Measurements from ENCODE around the gene ZNF800.
A peak's percentile ranks its signal among the peaks of the same experiment; 100 is the strongest.

Gene ZNF800

DNA sequence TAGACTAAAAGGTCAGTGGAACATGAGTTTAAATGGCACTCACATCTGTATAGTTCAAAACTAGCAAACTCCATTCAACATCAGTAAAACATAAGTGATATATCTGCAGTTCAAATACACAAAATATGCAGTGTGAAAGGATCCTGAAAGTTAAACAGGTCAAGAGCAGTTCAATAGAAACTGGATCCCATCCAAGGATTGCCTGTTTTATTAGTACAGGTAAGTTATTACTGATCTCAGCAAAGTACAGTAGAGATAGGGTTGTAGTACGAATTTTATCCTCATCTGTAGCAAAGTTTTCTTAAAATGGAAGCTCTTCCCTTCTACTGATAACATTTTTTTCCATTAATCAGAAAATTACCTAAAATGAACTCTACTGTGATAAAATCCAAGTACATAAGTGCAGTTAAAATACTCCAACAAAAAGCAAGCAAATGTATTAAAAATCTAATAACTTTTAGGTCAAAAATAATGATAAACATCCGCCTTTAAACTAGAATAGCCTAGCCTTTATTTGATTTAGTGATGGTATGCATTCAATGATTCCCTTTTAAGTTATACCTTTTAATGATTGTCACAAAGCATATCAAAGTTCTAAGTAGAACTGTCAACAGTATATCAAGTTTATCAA lies 2.2 kb downstream of the ZNF800 start:
- DNase-seq, result no peak

DNA sequence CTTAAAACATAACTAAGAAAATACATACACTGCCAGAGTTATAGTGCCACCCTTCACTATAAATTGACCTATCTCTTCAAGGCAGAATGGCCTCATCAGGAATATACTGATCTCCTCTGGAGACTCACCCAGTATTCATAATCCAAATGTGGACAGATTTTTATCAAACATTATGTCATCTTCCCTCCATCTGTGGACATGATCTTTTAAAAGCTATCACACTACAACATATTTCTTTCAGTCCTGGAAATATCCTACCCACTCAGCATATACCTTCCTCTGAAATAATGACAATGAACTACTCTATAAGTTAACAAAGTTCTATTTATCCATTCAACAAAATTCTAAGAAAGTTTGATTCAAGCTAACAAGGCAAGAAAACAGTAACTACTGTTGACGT lies 3.2 kb downstream of the ZNF800 start:
- no peak for DNase-seq

DNA sequence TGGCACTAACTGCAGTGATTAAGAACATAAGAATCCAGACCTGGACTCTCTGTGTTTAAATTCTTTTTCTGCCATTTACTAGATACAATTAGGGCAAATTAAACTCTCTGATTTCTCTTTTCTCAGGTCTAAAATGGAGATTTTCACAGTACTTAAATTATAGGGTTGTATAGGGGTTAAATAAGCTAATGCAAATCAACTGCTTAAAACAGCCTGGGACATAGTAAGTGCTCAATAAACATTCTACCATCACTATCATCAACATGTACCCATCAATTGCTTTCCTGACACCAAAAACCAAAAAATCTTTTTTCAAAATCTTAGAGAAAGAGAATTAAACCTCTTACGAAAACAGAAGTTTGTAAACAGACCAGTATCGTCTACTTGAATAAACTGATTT lies 4.5 kb downstream of the ZNF800 start:
- DNase-seq, result no peak

DNA sequence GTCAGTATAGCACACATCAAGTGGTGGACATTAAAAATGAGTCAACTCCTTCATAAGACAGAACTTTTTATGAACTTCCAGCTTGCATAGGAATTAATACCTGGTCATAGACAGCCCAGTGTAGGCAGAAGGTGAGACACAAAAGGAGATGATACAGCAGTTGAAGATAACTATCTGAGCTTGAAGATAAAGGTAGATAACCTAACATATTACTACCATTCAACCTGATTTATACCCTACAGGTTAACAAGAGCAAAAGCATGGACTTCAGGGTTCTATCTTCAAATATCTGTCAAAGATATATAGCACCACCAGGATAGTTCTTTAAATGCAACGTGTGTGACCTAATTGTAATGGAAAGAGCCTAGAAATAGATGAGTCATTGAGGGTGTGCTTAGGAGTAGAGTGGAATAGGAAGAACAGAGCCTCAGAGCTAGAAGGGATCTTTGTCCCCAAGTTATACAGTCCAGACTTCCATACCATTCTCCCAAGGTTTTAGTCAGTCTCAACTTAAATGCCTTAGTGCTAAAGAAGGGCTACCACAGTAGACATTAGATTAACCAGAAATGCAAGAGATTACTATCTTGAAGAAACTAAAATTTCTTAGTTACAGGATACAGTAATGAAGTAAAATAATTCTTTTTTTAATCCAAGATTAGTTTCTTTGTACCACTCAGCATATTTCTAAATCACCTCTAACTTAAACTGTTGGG lies 9.2 kb downstream of the ZNF800 start:
- no peak for DNase-seq

DNA sequence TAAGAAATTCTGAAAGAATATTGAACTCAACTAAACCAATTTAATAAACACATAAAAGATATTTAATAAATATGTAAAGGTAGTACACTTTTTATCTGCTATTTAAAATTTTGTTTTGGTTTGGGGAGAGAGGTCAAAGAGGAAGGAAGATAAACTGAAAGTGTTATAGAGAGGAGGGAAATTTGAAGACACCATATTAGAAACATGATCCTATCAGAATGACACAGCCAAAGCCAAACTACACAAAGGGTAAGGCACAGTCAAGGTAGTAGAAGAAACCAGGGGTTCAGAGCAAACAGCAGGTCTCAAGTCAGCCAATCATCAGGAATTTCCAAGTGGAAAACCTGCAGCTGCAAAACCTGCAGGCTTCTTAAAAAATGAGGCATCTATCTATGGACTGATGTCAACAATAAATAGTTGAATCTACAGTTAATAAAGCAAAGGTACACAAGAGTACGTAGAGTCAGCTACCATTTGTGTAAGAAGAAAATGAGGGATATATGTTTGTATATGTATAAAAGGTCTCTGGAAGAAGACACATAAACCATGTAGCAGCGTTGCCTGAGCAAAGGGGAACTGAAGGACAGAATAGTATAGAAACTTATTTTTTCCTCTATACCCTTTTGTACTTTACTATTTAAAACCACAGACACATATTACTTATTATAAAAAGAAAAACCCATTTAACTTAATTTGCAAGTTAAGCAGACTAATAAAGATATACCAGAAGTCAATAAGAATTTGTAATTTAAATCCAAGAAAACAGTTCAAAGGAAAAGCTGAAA lies 10.0 kb downstream of the ZNF800 start:
- no peak for DNase-seq

DNA sequence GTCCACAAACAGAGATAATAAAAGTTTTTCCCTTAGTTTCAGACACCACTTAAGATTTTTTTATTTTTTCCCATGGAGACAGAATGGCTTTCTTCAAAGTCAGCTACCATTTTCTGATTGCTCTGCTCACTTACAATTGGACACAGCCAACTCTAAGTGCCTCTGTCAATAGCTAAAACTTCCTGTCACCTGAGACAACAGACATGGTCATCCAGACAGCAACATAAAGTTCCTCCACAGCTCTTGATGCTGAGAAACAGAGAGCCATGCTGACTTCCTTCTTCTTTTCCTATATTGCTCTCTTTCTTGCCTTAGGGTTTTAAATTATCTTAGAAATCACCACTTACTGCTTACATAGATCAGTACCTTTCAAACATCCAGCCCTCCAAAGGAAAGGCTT lies 12.0 kb downstream of the ZNF800 start:
- no peak for DNase-seq

DNA sequence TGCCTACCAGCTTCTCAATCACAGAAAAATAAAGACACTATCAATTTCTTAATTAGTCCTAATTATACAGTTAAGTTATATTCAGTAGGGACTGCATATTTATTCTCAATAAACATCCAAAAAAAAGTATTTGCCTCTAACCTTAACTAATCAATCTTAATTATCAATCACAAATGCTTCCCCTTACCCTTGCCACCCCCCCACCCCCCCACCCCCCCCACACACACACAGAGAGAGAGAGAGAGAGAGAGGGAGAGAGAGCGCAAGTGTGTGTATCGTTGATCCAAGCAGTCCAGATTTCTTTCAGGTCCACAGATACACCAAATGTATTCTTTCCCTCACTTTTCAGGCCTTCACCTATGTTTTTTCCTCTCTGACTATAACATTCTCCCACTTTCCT lies 12.9 kb downstream of the ZNF800 start:
- no peak for DNase-seq

DNA sequence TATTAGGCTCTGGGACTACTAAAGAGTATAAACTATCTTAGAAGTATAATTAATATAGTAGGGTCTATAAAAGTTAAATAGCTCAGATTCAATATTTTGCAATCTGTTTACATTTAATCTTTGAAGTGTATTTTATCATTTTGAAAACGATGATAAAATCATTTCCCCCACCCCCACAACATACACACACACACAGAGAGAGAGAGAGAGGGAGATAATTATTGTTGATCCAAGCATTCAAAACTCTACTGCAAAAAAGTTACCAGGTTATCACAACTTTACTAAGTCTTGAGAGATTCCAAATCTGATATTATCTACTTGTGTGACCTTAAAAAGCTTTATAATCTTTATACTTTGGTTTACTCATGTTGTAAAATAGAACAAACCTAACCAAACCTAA lies 14.0 kb downstream of the ZNF800 start:
- DNase-seq, result no peak

DNA sequence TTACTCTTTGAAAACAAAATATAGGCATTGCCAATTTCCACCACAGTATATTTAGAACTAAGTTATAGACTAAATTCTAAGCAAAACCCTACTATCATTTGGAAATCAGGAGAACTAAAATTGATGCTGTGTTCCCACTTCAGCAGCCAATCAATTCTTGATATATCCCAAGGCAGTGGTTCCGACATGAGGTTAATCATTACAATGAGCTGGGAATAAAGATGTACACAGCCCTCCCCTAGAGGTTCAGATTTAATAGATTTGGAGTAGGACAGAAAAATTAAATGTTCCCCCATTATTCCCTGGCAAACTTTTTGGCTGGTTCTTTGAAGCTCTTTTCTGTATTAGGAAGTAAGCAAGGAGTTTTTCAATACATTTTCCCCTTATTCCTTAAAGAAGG lies 15.1 kb downstream of the ZNF800 start:
- DNase-seq, result no peak

DNA sequence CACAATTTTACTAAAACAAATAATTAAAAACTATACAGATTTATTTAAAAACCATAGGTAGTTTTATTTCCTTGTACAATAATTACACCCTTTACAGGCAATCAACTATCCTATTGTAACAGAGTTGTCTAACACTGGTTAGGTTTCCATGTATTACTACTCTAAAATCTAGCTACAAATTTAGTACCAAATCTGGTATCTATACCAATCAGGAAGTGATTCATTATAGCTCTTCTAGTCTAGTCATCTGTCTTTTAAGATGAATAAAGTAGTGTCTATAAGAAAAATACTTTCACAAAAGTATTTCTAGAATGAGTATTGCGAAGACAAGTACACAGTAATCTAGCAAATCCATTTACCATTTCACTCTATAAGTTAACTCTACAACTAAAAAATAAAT lies 16.9 kb downstream of the ZNF800 start:
- no peak for DNase-seq

DNA sequence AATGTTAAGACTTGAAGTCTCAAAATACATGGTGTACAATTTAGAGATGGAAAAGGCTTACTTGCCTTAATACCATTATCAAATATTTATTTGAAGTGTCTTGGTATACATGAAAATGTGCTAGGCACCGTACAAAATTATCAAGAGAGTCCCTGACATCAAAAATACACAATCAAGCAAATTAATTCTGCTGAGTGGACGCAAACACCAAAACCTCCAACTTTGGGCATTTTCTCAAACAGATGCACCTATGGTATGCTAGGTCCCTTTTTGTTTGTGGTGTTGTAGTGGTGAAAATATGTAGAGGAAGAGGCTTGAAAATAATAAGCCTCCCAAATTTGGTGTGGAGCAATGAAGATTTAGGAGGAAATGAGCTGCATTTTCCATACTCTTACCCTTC lies 24.8 kb downstream of the ZNF800 start:
- DNase-seq, result no peak

DNA sequence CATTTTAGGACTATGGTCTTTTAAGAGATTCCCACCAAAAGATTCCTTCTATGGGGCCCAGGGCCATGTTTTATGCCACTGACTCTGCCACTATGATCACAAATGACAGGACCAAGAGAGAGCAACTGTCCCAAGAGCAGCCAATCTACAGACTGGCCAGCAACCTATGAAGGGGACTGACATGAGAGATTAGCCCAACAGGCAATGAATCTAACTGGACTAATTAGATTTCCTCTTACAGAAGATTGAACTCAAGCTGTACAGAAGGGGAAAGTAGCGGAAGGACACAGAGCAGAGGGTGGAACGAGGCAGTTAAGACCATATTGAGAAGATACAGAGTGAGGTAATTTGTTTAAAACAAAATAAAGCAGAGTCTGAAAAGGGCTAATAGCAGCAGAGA lies 25.8 kb downstream of the ZNF800 start:
- no peak for DNase-seq

DNA sequence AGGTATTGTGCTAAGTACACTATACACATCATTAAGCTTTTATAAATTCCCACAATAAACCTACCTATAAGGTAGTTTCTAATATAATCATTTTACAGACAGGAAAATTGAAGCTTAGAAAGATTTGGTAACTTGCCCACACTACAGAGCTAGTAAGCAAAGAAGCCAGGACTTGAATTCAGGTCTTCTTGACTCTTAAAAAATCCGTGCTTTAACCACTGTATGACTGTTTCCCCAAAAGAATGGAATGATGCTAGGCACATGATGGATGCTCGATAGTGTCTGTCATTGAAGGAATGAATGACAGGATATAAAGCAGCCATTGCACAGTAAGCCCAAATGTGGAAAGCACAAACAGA lies 26.6 kb downstream of the ZNF800 start:
- DNase-seq, result no peak

DNA sequence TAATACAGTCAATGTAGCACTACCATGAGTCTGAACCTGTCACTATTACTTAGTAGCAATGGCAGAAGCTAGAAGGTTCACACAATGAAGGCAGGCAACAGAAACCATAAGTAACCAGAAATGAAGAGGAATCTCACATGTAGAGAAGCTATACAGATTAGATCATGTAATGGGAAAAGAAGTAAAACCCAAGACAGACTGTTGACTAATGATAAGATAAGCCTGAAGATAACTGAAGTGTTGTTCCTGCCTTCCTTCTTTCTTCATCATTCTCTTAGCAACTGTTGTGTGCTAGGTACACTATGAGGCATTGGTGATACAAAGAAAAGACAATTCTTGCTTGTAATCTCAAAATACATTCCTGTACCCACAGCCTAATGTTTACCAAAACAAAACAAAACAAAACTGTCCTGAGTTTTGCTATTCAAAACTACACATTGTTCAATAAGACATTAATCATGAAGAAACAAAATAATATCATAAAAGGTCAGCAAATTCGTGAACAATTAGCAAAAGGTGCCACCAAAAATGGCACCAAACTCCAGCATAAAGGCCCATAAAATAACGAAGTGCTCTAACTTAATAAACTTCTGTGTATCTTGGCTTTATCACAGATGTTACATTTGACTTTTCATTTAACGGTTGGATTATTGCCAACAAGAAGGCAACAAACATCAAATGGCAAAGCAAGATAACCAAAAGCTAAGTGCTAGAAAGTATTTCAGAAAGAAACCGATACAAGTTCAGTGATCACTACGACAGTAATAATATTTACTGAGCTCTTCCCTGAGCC lies 27.1 kb downstream of the ZNF800 start:
- no peak for DNase-seq

DNA sequence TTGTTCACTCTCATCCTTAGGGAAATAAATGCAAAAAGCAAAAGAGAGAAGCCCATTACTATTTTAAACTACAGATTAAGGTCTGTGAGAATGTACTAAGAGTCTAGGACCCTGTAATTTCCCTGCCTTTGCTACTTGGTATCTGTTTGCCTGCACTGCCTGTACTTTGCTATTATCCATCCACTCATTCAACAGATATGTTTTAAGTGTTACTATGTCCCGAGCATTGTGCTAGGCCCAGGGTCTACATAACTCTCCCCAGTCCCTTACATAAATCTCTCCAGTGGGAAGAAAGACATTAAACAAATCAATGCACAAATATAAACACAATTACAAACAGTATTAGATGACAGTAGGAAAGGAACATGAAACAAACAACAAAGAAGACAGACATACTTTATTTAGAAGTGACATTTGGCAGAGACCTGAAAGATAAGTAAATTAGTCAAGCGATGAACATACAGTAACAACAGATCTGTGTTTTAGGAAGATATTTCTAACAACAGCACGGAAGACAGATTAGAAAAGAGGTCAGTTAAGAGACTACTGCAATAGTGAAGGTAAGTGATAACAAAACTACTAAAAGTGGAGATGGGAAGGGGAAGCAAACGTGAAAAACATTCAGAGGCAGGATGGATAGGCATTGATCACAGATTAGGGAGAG lies 30.0 kb downstream of the ZNF800 start:
- no peak for DNase-seq

DNA sequence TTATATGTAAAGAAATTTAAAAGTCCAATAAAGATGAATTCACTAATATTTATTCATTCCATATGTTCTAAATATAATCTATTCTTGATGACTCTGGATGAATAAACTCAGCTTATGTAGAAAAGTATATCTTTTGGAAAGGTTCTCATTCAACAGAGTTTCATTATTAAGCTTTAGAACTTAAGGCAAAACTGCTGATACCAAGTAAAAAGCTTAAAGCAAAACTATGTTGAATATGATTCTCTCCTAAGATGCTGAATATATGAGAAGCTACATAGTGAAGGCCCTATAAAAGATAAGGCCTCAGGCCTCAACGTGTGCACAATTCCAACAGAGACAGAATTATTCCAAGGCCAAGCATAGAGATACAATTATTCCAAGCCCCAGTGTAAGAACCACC lies 30.8 kb downstream of the ZNF800 start:
- DNase-seq, result no peak

DNA sequence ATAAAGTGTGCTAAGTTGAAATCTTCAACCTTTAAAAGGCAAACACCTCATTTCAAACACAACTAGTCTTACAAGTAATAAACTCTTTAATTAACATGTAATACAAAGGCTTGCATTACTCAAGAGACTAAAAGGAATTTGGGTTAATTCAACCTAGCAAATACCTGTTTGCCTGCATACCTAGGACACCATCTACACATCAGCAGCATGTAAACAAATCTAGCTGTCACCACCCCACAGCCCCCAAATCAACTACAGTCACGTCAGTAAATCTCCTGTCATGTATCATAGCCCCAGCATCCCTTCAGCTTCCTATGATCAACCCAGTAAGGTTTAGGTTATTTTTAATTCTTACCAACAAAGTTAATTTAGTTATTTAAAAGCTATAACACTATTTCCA lies 33.5 kb downstream of the ZNF800 start:
- DNase-seq, result no peak

DNA sequence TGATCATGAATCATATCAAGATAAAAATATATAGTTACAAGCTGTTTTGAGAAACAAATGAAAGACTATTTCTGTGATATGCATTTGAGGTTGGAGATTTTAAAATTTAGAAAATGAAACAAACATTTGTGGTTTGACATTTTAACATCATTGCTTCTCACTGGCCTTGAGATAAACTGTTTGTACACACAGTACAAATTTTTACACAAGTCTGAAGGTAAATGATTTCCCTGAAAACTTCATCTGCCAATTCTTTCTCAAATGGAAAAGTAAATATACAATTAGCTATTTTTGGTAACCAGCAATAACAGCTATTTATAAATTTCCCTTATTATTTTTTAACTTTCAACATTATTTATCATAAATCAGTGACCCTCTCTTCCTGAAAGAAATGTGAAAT lies 38.6 kb downstream of the ZNF800 start:
- no peak for DNase-seq

DNA sequence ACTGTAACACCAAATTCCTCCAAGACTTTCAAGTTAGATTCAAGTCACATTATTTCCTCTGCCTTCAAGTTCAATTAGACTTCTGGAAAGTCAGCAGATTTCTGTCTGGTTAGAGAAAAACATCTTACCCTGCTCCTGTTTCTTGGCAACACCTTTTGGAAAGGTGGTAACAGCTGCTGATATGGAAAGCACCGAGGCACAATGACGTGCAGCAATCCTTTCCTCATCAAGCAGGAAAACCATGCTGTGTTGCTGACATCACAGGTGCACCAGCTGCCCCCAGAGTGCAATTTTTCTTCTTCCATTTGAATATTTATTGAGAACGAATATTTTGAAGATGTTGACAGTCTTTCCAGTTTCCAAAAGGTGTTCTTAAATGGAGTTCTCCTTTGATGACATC lies 41.9 kb downstream of the ZNF800 start:
- no peak for DNase-seq

DNA sequence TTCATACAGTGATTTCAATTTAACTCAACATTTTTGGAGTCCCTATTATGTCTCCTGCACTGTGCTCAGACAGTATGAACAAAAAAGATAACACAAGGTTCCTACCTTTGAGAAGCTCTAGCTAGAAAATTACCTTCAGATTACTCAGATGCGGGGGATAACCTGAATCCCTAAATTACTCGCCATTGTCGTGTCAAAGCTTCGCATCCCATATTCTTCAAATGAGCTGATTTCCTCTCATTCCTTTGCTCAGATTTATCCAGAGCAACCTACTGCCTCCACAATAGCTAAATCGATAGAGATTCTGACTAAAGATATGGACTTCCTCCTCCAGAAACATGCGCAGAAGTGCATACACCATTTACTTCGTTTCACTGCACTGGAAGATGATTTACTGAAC lies 42.6 kb downstream of the ZNF800 start:
- no peak for DNase-seq

DNA sequence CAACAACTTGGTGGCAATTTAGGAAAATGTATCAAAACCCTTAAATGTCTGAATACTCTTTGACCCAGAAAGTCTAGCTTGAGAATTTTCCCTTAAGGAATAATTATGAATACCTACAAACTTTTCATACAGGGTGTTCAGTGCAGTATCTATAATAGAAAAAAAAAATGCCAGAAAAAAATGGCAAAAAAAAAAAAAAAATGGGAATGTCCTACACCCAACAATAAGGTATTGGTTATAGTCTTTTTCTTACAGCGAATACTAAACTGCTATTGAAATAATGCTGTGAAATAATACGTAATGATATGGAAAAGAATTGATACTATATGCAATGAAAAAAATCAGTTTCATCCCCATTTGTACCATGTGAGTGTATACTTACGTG lies 44.3 kb downstream of the ZNF800 start:
- no peak for DNase-seq

DNA sequence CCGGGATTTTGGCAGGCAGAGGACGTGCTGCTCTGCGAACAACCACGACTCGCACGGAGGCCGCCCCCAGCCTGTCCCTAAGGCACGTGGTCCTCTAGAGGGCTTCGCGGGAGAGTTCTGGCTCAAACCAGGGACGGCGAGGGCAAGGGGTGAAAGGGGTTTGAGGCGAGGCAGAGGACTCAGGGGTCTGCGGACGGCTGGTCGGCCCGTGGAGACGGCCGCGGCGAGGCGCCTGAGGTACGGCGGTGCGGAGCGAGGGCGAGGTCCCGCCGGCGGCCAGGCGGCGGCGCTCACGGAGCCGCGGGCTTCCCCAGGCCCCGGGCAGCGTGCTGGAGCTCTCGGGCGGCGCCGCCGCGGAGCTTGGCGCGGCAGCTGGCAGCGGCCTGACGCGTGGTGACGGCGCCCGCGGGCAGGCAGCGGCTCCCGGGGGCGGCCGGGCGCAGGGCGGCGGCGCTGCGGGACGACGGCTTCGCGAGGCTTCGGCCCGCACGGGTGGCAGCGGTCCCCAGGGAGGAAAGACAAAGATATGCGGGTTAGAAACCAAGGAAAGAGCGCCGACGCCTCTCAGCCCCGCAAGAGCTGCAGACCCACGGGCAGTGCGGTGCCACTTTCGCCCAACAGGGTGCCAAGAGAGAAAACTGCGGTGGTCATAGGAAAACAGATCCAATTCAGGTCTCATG lies 44.8 kb downstream of the ZNF800 start:
- DNase-seq, result peak; percentile 61

Measured in effector CD4-positive, alpha-beta T cell (primary cell).